ENCODE measurements around the gene BABAM2.

BABAM2 gene

DNA sequence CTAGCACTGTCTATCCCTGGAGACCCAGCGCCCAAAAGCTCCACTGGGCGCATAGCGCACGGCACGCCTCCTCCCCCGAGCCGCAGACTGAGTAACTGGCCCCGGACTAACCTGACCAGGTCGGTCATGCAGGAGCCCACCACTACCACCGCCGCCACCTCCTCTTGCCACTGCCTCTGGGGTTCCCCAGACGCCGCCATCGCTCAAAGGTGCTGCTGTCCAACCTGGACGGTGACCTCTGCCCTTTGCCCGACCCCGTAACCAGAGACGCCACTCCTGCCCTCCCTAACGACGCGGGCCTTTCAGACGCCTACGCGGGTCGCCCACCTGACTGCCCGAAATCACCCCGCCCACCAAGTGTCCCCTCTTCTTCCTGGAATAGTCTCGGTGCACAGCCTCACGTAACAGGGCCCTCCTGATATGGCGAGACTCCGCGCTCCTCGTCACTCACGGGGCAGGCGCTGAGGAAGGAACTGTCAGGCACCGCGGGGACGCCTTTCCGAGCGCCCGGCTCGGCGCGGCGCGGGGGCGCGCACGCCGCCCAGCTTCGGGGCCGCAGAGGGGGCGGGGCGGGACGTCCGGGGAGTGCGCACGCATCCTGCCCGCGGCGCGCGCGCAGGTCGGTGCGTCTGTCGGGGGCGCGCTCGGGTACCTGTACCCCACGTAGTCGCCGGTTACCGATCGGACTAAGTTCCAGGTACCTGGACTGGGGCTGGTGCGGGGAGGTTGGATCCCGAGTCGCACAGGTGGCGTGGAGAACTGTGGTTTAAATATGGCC lies at the start of gene BABAM2, which contains the start of gene RBKS:
TSS of gene BABAM2 (plus strand) at position 584 of the 778 bp plus-strand sequence. CDS start 3,828 bp downstream, outside the sequence.
TSS of gene RBKS (minus strand) at position 242 of the 778 bp plus-strand sequence. CDS start at position 200, 42 bp downstream.
- peak within 1 kb of the TSS; percentile 94 for H3K4me3 ChIP-seq (ENCODE audit: control insufficient read depth, low read depth, low read length)
- TF ChIP-seq, protein P1, sequence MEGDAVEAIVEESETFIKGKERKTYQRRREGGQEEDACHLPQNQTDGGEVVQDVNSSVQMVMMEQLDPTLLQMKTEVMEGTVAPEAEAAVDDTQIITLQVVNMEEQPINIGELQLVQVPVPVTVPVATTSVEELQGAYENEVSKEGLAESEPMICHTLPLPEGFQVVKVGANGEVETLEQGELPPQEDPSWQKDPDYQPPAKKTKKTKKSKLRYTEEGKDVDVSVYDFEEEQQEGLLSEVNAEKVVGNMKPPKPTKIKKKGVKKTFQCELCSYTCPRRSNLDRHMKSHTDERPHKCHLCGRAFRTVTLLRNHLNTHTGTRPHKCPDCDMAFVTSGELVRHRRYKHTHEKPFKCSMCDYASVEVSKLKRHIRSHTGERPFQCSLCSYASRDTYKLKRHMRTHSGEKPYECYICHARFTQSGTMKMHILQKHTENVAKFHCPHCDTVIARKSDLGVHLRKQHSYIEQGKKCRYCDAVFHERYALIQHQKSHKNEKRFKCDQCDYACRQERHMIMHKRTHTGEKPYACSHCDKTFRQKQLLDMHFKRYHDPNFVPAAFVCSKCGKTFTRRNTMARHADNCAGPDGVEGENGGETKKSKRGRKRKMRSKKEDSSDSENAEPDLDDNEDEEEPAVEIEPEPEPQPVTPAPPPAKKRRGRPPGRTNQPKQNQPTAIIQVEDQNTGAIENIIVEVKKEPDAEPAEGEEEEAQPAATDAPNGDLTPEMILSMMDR (conservative IDR thresholded peaks at IDR 0.05; ENCODE audit: control insufficient read depth, insufficient read depth, low read depth, low read length): no peak

DNA sequence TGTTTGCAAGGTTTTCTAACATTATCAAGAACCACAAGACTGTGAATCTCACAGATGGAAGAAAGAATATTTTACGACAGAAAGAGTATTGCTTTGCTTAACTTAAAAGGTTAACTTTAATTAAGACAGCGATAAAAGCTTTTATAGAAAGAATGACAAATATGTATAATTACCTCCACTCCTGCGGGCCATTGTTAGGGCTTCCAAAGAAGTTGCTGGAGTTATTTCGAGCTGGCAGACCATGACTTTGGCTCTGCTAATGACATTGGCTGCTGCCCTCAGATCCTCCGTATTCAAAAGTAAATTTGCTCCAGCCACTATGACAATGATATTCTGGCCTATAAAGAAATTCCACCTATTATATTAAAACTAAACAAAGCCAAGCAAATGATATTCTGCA lies 47.6 kb upstream of the BABAM2 start:
- DNase-seq (ENCODE audit: low read depth): no peak
- H3K4me3 ChIP-seq (ENCODE audit: control insufficient read depth, low read depth, low read length): no peak overlapping the region
- TF ChIP-seq, protein P1 (conservative IDR thresholded peaks at IDR 0.05; ENCODE audit: control insufficient read depth, insufficient read depth, low read depth, low read length): no peak

More for the DNA sequence above, at the start of gene BABAM2, which contains the start of gene RBKS:
- peak; percentile 70 for DNase-seq (ENCODE audit: low read depth)

DNA sequence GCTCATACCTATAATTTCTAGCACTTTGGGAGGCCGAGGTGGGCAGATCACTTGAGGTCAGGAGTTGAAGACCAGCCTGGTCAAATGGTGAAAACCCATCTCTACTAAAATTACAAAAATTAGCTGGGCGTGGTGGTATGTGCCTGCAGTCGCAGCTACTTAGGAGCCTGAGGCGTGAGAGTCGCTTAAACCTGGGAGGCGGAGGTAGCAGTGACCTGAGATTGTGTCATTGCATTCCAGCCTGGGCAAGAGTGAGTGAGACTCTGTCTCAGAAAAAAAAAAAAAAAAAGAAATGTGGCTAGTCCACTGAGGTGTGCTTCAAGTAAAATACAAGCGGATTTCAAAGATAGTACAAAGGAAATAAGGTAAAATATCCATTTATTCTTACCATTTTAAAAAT lies 46.5 kb upstream of the BABAM2 start:
- DNase-seq (ENCODE audit: low read depth): no peak
- H3K4me3 ChIP-seq (ENCODE audit: control insufficient read depth, low read depth, low read length): no peak overlapping the region
- TF ChIP-seq, protein P1 (conservative IDR thresholded peaks at IDR 0.05; ENCODE audit: control insufficient read depth, insufficient read depth, low read depth, low read length): no peak

GRCh38 chr2:27844821-27845255 lies 45.7 kb upstream of the BABAM2 start:
- H3K4me3 ChIP-seq (ENCODE audit: control insufficient read depth, low read depth, low read length): no peak overlapping the region
- DNase-seq (ENCODE audit: low read depth): peak; percentile 16
- TF ChIP-seq, protein P1 (conservative IDR thresholded peaks at IDR 0.05; ENCODE audit: control insufficient read depth, insufficient read depth, low read depth, low read length): no peak

- no peak overlapping the region for H3K4me3 ChIP-seq (ENCODE audit: control insufficient read depth, low read depth, low read length)
- TF ChIP-seq, protein P1 (conservative IDR thresholded peaks at IDR 0.05; ENCODE audit: control insufficient read depth, insufficient read depth, low read depth, low read length): no peak
- DNase-seq (ENCODE audit: low read depth): no peak
These were observed 43.2 kb upstream of the BABAM2 start for GRCh38 chr2:27847333-27847732.

- H3K4me3 ChIP-seq (ENCODE audit: control insufficient read depth, low read depth, low read length): no peak overlapping the region
- TF ChIP-seq, protein P1 (conservative IDR thresholded peaks at IDR 0.05; ENCODE audit: control insufficient read depth, insufficient read depth, low read depth, low read length): no peak
- no peak for DNase-seq (ENCODE audit: low read depth)
These were observed 40.8 kb upstream of the BABAM2 start for GRCh38 chr2:27849558-27850205.
